Liver (tissue), 9 donors: Measurements from ENCODE around the gene RASAL1. TPM values are rescaled to one million over a fixed set of nuclear protein-coding genes. Genes with fewer than 3 reads are reported as not detected.

Experiments used
- DNase-seq: peaks from one replicate; pipeline ENCODE4 v3.0.0-alpha.2; 2017; ENCODE audit warnings: low spot score
- H3K27ac ChIP-seq, 2 donors: one replicate each; pipeline ENCODE4 v1.7.0; 2013; ENCODE audit warnings: inconsistent platforms in 2 of 2, low read length in 2 of 2, control low read depth in 1 of 2, low read depth in 1 of 2, mild to moderate bottlenecking in 1 of 2
- H3K27me3 ChIP-seq, 4 donors: one replicate each; pipeline versions ENCODE4 v1.6.1 to v1.7.0; 2013; ENCODE audit warnings: low read length in 3 of 4, inconsistent platforms in 1 of 4, mild to moderate bottlenecking in 1 of 4, moderate library complexity in 1 of 4; ENCODE audit not compliant: control insufficient read depth in 4 of 4, insufficient read depth in 4 of 4
- H3K36me3 ChIP-seq, 4 donors: one replicate each; pipeline versions ENCODE4 v1.6.1 to v1.7.0; 2013; ENCODE audit warnings: low read length in 3 of 4, mild to moderate bottlenecking in 3 of 4, low read depth in 1 of 4, moderate library complexity in 1 of 4; ENCODE audit not compliant: control insufficient read depth in 4 of 4, insufficient read depth in 3 of 4
- H3K4me1 ChIP-seq, 4 donors: one replicate each; pipeline versions ENCODE4 v1.6.1 to v1.7.0; 2013; ENCODE audit warnings: low read length in 3 of 4, mild to moderate bottlenecking in 3 of 4, moderate library complexity in 1 of 4; ENCODE audit not compliant: control insufficient read depth in 4 of 4, insufficient read depth in 4 of 4
- H3K4me3 ChIP-seq, 3 donors: one replicate each; pipeline versions ENCODE4 v1.6.1 to v1.7.0; 2013; ENCODE audit warnings: low read length in 3 of 3, control low read depth in 1 of 3, low read depth in 1 of 3, mild to moderate bottlenecking in 1 of 3
- H3K9ac ChIP-seq, 2 donors: one replicate each; pipeline ENCODE4 v1.7.0; 2013; ENCODE audit warnings: low read length in 2 of 2, mild to moderate bottlenecking in 2 of 2, moderate library complexity in 2 of 2, control low read depth in 1 of 2, low read depth in 1 of 2
- H3K9me3 ChIP-seq, 4 donors: one replicate each; pipeline versions ENCODE4 v1.6.1 to v1.7.0; 2013; ENCODE audit warnings: low read length in 3 of 4; ENCODE audit not compliant: control insufficient read depth in 4 of 4
- ATF3 ChIP-seq: IDR thresholded peaks from 2 replicates; pipeline ENCODE4 v1.6.1; 2016; ENCODE audit warnings: antibody characterized with exemption
- CTCF ChIP-seq: fragments of 150-350 bp; IDR thresholded peaks from 2 replicates; pipeline ENCODE4 v1.5.1; 2017; ENCODE audit warnings: improper control_type of control experiment, low read depth, low read length; ENCODE audit not compliant: missing input control
- EGR1 ChIP-seq, 2 donors: IDR thresholded peaks; 2 replicates each; pipeline ENCODE4 v1.6.1; 2016 to 2018; ENCODE audit warnings: antibody characterized with exemption in 2 of 2, low read depth in 2 of 2
- FOXA1 ChIP-seq: IDR thresholded peaks from 2 replicates; pipeline ENCODE4 v1.6.1; 2016; ENCODE audit warnings: antibody characterized with exemption
- FOXA2 ChIP-seq: IDR thresholded peaks from 2 replicates; pipeline ENCODE4 v1.6.1; 2016; ENCODE audit warnings: antibody characterized with exemption
- GABPA ChIP-seq, 2 donors: IDR thresholded peaks in 1 of 2; conservative IDR thresholded peaks in 1 of 2; 2 replicates each; pipeline ENCODE4 v1.6.1; 2016; ENCODE audit warnings: antibody characterized with exemption in 2 of 2, mild to moderate bottlenecking in 1 of 2, moderate library complexity in 1 of 2
- HNF4A ChIP-seq, 2 donors: conservative IDR thresholded peaks; 2 replicates each; pipeline ENCODE4 v1.6.1; 2016; ENCODE audit warnings: antibody characterized with exemption in 2 of 2, mild to moderate bottlenecking in 2 of 2
- HNF4G ChIP-seq: IDR thresholded peaks from 2 replicates; pipeline ENCODE4 v1.6.1; 2016; ENCODE audit warnings: antibody characterized with exemption
- MAX ChIP-seq: IDR thresholded peaks from 2 replicates; pipeline ENCODE4 v1.6.1; 2016; ENCODE audit warnings: antibody characterized with exemption
- NR2F2 ChIP-seq: IDR thresholded peaks from 2 replicates; pipeline ENCODE4 v1.6.1; 2016; ENCODE audit warnings: antibody characterized with exemption
- RAD21 ChIP-seq, 2 donors: IDR thresholded peaks; 2 replicates each; pipeline ENCODE4 v1.6.1; 2016; ENCODE audit warnings: antibody characterized with exemption in 2 of 2, mild to moderate bottlenecking in 2 of 2
- RXRA ChIP-seq, 2 donors: IDR thresholded peaks; 2 replicates each; pipeline ENCODE4 v1.6.1; 2017 to 2018; ENCODE audit warnings: antibody characterized with exemption in 2 of 2, mild to moderate bottlenecking in 1 of 2
- SP1 ChIP-seq: IDR thresholded peaks from 2 replicates; pipeline ENCODE4 v1.6.1; 2018; ENCODE audit warnings: antibody characterized with exemption, mild to moderate bottlenecking
- YY1 ChIP-seq: IDR thresholded peaks from 2 replicates; pipeline ENCODE4 v1.6.1; 2016; ENCODE audit warnings: antibody characterized with exemption, mild to moderate bottlenecking
- ZBTB33 ChIP-seq: IDR thresholded peaks from 2 replicates; pipeline ENCODE4 v1.6.1; 2016; ENCODE audit warnings: antibody characterized with exemption
- WGBS: extraction: QIAGEN DNeasy Blood & Tissue Kit; methylation state at CpG from one replicate; pipeline ENCODE4 v1.1.7; 2013; 5-methylcytosine and 5-hydroxymethylcytosine counted together
- polyA plus RNA-seq, 2 donors: library from polyadenylated mRNA; stranded (reverse) in 1 of 2; unstranded in 1 of 2; fragments of 200-250 nt in 1 of 2; fragments of >200 nt in 1 of 2; fragmentation: Nextera tagmentation in 1 of 2; extraction: Ambion mirVana in 1 of 2; gene quantifications; one replicate each; pipeline versions ENCODE4 v1.2.1 to v1.2.3, GENCODE V29; 2013 to 2015
- total RNA-seq, 2 donors: library from RNA; depleted of rRNA; stranded (reverse); fragments of >200 nt; gene quantifications; one replicate each; pipeline ENCODE4 v1.2.3, GENCODE V29; 2014
- donor health status: healthy.
- donor health status: healthy.
- donor health status: healthy.
- donor health status: healthy.
- donor health status: healthy.

The RASAL1 gene
- total and polyA plus RNA-seq, 4 donors, result 0.20 to 0.33 (median 0.26) TPM

- TF ChIP-seq ATF3 (no peak), MAX (no peak)
Observed at GRCh38 chr12:113103756-113104450, 31.7 kb downstream of the RASAL1 start (continued).

GRCh38 chr12:113102811-113103210, 32.8 kb downstream of the RASAL1 start:
- Histone ChIP-seq H3K9ac (no peak overlapping the region), H3K27me3 (no peaks in the 10 kb centered on the region), H3K4me3 (no peak overlapping the region), H3K36me3 (no peaks in the 10 kb centered on the region), H3K27ac (no peak overlapping the region), H3K9me3 (no peaks in the 10 kb centered on the region), H3K4me1 (peaks cover 5 to 11% (median 7%) of the 10 kb centered on the region in 4 donors)
- whole genome bisulfite sequencing, result 91% methylated on average over 5 of the region's 5 CpGs
- TF ChIP-seq FOXA1 (no peak), GABPA (IDR thresholded peaks at IDR 0.05 in 1 of 2, conservative IDR thresholded peaks at IDR 0.05 in 1 of 2) (no peak), YY1 (no peak), CTCF (no peak), ATF3 (no peak), NR2F2 (no peak), HNF4A (conservative IDR thresholded peaks at IDR 0.05) (no peak), EGR1 (IDR thresholded peaks at IDR 0.05; ENCODE audit: low read depth in 2 of 2) (no peak)
- DNase-seq, result no peak

GRCh38 chr12:113101751-113102150, 33.8 kb downstream of the RASAL1 start:
- 87% methylated on average over 10 of the region's 10 CpGs for WGBS
- Histone ChIP-seq H3K36me3 (peaks cover 0 to under 1% (median 0%) of the 10 kb centered on the region in 4 donors), H3K9me3 (no peaks in the 10 kb centered on the region), H3K9ac (no peak overlapping the region), H3K27ac (no peak overlapping the region), H3K4me1 (peaks cover 6 to 15% (median 8%) of the 10 kb centered on the region in 4 donors), H3K4me3 (no peak overlapping the region), H3K27me3 (no peaks in the 10 kb centered on the region)
- TF ChIP-seq RXRA (IDR thresholded peaks at IDR 0.05) (no peak), YY1 (no peak), FOXA2 (no peak), NR2F2 (no peak), CTCF (no peak), SP1 (no peak), EGR1 (IDR thresholded peaks at IDR 0.05; ENCODE audit: low read depth in 2 of 2) (no peak), RAD21 (IDR thresholded peaks at IDR 0.05) (no peak), HNF4A (conservative IDR thresholded peaks at IDR 0.05) (no peak), HNF4G (no peak), ZBTB33 (no peak), GABPA (IDR thresholded peaks at IDR 0.05 in 1 of 2, conservative IDR thresholded peaks at IDR 0.05 in 1 of 2) (no peak)
- no peak for DNase-seq
